DOHH2 (cell line): Measurements from ENCODE around the gene SRXN1.
"Not testable (repeated sequence)": the region's sequence is repeated elsewhere in the genome, so short reads cannot be mapped to it uniquely, and the experiment has no call there.

Source experiments
- H3F3A ChIP-seq: fragments of 200-600 bp; sonication (generic), shearing (Covaris generic); 2 replicates; pipeline ENCODE4 v1.6.0; 2016; ENCODE audit warnings: antibody characterized with exemption, mild to moderate bottlenecking; ENCODE audit not compliant: control insufficient read depth, insufficient read depth
- H3K27ac ChIP-seq: fragments of 200-600 bp; sonication (generic); 2 replicates; pipeline ENCODE4 v1.5.1; 2014; ENCODE audit warnings: low read depth, mild to moderate bottlenecking, low read length, moderate library complexity
- H3K27me3 ChIP-seq: fragments of 200-600 bp; sonication (generic); 2 replicates; pipeline ENCODE4 v1.6.1; 2014; ENCODE audit warnings: mild to moderate bottlenecking, low read length, mixed read lengths; ENCODE audit not compliant: control insufficient read depth
- H3K36me3 ChIP-seq: fragments of 200-600 bp; sonication (generic); 2 replicates; pipeline ENCODE4 v1.6.1; 2014; ENCODE audit warnings: mild to moderate bottlenecking, low read length, moderate library complexity, mixed read lengths; ENCODE audit not compliant: control insufficient read depth
- H3K4me1 ChIP-seq: fragments of 200-600 bp; sonication (generic); 2 replicates; pipeline ENCODE4 v1.6.1; 2014; ENCODE audit warnings: mild to moderate bottlenecking, low read length, mixed read lengths; ENCODE audit not compliant: control insufficient read depth
- H3K4me2 ChIP-seq: fragments of 200-600 bp; sonication (generic); 2 replicates; pipeline ENCODE4 v1.6.0; 2014; ENCODE audit warnings: mild to moderate bottlenecking, low read length, moderate library complexity
- H3K4me3 ChIP-seq: fragments of 200-600 bp; sonication (generic); 2 replicates; pipeline ENCODE4 v1.5.1; 2014; ENCODE audit warnings: mild to moderate bottlenecking, low read length, mixed read lengths
- H3K79me2 ChIP-seq: fragments of 200-600 bp; sonication (generic); 2 replicates; pipeline ENCODE4 v1.6.1; 2014; ENCODE audit warnings: mild to moderate bottlenecking, low read length, mixed read lengths; ENCODE audit not compliant: control insufficient read depth
- H3K9me2 ChIP-seq: fragments of 200-600 bp; sonication (generic); replicated peaks from 2 replicates; pipeline ENCODE4 v1.6.1; 2014; ENCODE audit warnings: mild to moderate bottlenecking, low read length, mixed read lengths; ENCODE audit not compliant: control insufficient read depth
- H3K9me3 ChIP-seq: fragments of 200-600 bp; sonication (generic); 2 replicates; pipeline ENCODE4 v1.6.1; 2014; ENCODE audit warnings: antibody characterized with exemption, low read length, mixed read lengths; ENCODE audit not compliant: control insufficient read depth, insufficient read depth
- H4K20me1 ChIP-seq: fragments of 200-600 bp; sonication (generic); 2 replicates; pipeline ENCODE4 v1.6.0; 2014; ENCODE audit warnings: low read depth, mild to moderate bottlenecking, antibody characterized with exemption, low read length, moderate library complexity; ENCODE audit not compliant: control insufficient read depth, insufficient read depth
- CTCF ChIP-seq: fragments of 200-600 bp; sonication (generic); IDR thresholded peaks from one replicate; pipeline ENCODE4 v1.5.1; 2014; ENCODE audit warnings: antibody characterized with exemption, mild to moderate bottlenecking, low read depth, low read length; ENCODE audit not compliant: poor library complexity, severe bottlenecking
- EZH2phosphoT487 ChIP-seq: fragments of 200-600 bp; sonication (generic); IDR thresholded peaks from 2 replicates; pipeline ENCODE4 v1.6.1; 2017; ENCODE audit warnings: borderline replicate concordance, mild to moderate bottlenecking, antibody characterized with exemption, low read length, moderate library complexity, mixed read lengths

Gene SRXN1

GRCh38 chr20:644692-645317 lies 8.2 kb downstream of the SRXN1 start:
- Histone ChIP-seq H3K79me2 (no peaks in the 10 kb centered on the region), H4K20me1 (no peaks in the 10 kb centered on the region), H3K4me1 (peaks cover 7% of the 10 kb centered on the region), H3K4me3 (no peak overlapping the region), H3K9me3 (no peaks in the 10 kb centered on the region), H3K27me3 (no peaks in the 10 kb centered on the region), H3K9me2 (no peaks in the 10 kb centered on the region), H3K4me2 (no peak overlapping the region), H3F3A (peaks cover 4% of the 10 kb centered on the region; the same call in 1 of the 2 replicates), H3K36me3 (peaks cover 25% of the 10 kb centered on the region), H3K27ac (no peak overlapping the region)
- TF ChIP-seq EZH2phosphoT487 (no peak), CTCF (no peak)

GRCh38 chr20:642398-643174 lies 10.4 kb downstream of the SRXN1 start:
- Histone ChIP-seq H3K27ac (no peak overlapping the region), H3K4me3 (no peak overlapping the region)

GRCh38 chr20:642013-642397 lies 11.0 kb downstream of the SRXN1 start:
- H3K9me3 ChIP-seq, H3K4me2 ChIP-seq, H3K4me3 ChIP-seq, H4K20me1 ChIP-seq, H3K27ac ChIP-seq, H3K4me1 ChIP-seq, H3K27me3 ChIP-seq, H3K79me2 ChIP-seq, H3K9me2 ChIP-seq, H3K36me3 ChIP-seq, H3F3A ChIP-seq: not testable (repeated sequence)

More at GRCh38 chr20:642398-643174, 10.4 kb downstream of the SRXN1 start:
- no peaks in the 10 kb centered on the region for H3K79me2 ChIP-seq
- H3K36me3 ChIP-seq: peaks cover 10% of the 10 kb centered on the region
- no peak for TF ChIP-seq EZH2phosphoT487
- TF ChIP-seq CTCF: no peak
- no peaks in the 10 kb centered on the region for H4K20me1 ChIP-seq
- peaks cover 7% of the 10 kb centered on the region for H3K4me1 ChIP-seq
- H3K27me3 ChIP-seq: no peaks in the 10 kb centered on the region; the same call in 1 of the 2 replicates
- H3K9me3 ChIP-seq: no peaks in the 10 kb centered on the region
- no peaks in the 10 kb centered on the region for H3K9me2 ChIP-seq
- H3K4me2 ChIP-seq: no peak overlapping the region
- H3F3A ChIP-seq: peaks cover 4% of the 10 kb centered on the region; the same call in 1 of the 2 replicates

GRCh38 chr20:641516-641875 lies 11.5 kb downstream of the SRXN1 start:
- peaks cover 7% of the 10 kb centered on the region for H3K4me1 ChIP-seq
- H3K27me3 ChIP-seq: no peaks in the 10 kb centered on the region; the same call in 1 of the 2 replicates
- no peak overlapping the region for H3K27ac ChIP-seq
- H3K4me2 ChIP-seq: no peak overlapping the region
- no peaks in the 10 kb centered on the region for H4K20me1 ChIP-seq
- H3K9me3 ChIP-seq: no peaks in the 10 kb centered on the region
- TF ChIP-seq EZH2phosphoT487 (no peak), CTCF (no peak)
- no peaks in the 10 kb centered on the region for H3K9me2 ChIP-seq
- no peaks in the 10 kb centered on the region for H3K79me2 ChIP-seq
- peaks cover 4% of the 10 kb centered on the region; the same call in 1 of the 2 replicates for H3F3A ChIP-seq
- no peak overlapping the region for H3K4me3 ChIP-seq
- H3K36me3 ChIP-seq: no peaks in the 10 kb centered on the region
